GM10847 (cell line): ENCODE data around the gene SMAD3.

Experiments
- POLR2A ChIP-seq: IDR thresholded peaks from 2 replicates; pipeline ENCODE4 v1.6.1; 2011; ENCODE audit not compliant: insufficient read length; ENCODE audit errors: extremely low read depth

Gene SMAD3

DNA sequence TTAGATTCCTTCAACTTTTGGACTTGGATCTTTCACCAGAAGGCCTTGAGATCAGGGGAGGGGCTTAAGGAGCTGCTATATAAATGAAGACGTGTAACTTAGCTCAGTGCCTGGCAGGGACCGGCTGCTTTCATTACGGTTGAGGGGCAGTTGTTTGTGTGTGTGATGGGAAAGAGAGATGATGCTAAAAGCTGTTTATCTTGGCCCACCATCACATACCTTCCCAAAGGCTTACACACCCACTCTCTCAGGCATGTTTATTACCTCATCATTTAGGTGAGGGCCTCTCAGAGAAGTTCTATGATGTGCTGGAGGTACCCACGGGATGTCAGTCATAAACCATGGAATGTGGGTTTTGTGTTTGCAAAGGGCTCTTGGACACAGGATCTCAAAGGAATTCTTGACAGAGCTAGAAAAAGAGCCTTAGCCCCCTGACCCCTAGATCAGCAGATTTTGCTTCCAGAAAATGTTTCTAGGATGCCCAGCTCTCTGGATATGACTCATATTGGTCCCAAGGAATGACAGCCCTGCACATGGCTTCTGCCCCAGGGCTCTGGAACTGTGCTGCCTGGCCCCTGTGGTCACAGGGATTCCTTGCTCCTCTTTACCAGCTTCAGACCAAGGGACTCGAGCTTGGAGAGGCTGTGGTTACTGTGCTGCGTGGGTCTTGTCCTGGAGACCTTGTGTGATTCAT lies 15.9 kb upstream of the SMAD3 start:
- no peak for TF ChIP-seq POLR2A

- TF ChIP-seq POLR2A, result no peak
These were observed 15.3 kb upstream of the SMAD3 start for GRCh38 chr15:67050062-67050461.

- no peak for TF ChIP-seq POLR2A
These were observed 14.8 kb upstream of the SMAD3 start for GRCh38 chr15:67050522-67051087.

- TF ChIP-seq POLR2A, result no peak
These were observed 14.0 kb upstream of the SMAD3 start for GRCh38 chr15:67051088-67052045.

DNA sequence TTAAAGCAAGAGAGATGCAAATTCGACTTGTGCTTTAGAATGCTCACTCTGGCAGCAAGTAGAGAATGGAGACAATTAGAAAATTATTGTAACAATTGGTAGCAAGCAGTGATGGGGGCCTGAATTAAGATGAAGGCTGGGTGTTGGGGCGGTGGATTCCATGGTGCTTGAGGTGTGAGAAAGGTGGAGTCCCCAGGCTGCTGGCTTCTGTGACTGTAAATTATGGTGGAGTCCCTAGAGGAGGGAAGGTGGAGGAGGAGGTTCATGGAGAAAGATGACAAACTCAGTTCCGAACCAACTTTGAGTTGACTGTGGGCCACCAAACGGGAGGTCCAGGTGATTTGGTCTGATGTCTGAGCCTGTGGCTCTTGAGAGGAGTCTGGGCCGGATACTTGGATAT lies 10.7 kb upstream of the SMAD3 start:
- TF ChIP-seq POLR2A, result no peak

DNA sequence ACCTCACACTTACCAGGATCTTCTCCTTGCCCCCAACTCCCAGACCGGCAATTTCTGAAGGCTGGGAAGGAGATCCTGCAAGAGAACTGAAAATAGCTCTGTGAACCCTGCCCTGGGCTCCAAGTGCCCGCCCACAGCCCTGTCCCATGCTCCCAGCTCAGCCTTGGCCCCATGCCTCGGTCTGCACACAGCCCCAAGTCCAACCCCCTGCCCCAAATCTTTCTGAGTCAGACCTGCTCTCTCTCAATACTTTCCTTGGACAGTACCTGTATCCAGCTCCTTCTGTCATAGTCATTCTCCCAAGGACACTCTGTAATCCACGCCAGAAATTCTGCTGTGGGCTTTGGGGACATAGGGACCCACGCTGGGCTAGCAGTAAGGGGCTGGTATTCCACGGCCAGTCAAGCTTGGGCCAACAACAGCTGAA lies 6.3 kb upstream of the SMAD3 start:
- TF ChIP-seq POLR2A, result no peak

DNA sequence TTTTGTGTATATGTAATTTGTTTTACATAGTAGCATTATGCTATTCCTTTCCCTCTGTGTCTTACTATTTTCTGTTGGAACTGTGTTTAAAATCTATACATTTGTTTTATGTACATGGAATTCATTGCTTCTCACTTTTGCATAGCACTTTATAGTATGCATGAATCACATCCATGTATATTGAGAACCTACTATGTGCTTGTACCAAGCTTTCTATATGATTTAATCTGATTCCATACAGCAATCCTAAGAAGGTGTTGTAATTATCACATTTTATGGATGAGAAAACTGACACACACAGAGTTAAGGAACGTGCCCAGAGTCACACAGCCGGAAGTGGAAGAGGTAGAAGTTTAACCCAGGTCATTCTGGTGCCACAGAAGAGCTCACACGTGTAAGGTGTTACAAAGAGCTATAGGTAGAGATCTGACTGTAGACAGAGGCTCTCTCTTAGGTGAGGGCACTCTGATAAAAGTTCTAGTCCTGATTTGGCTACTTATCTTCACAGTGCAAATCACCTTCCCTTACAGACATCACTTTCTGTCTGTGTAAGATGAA lies 3.5 kb upstream of the SMAD3 start:
- no peak for TF ChIP-seq POLR2A

- no peak for TF ChIP-seq POLR2A
These were observed 2.9 kb upstream of the SMAD3 start for GRCh38 chr15:67062369-67062985.

GRCh38 chr15:67063689-67064606 lies 1.5 kb upstream of the SMAD3 start:
- TF ChIP-seq POLR2A, result no peak

DNA sequence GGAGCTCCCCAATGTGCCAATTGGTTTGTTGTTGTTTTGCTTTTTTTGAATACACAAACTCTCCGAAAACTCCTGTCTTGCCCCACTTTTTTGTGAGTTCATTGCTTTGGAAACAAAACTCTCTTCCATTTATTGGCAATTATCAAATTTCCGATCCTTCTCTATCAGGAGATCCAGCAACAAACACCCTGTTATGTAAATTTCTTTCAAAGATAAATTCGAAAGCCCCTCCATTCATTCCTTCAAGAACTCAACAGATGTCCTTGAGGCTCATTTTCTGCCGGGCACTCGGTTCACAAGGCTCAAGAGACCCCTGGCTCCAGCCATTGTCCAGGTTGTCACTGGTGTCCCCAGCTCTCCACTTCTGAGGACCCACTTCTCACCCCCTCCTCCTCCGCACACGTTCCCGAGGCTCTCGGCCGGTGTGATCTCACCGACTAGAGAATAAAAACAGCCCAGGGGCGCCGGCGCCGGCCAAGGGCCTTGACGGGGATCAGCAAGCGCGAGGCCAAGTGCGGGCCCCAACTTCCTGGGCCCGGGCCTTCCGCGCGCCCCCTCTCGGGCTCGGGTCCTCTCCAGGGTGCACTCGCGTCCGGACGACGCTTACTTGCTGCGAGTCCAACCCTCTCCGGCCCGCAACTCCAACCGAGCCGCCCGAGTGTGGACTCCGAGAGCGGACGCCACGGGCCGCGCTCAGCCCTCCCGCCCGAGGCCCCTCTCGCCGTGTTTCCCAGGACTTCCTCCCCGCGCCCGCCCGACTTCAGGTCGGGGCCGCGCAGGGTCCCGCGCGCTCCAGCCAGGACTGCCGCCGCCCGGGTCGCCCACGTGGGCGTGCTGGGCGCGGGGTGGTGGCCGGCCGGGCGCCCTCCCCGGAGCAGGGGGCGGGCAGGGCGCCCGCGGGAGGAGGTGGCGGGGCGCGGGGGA lies 533 bp upstream of the SMAD3 start:
- TF ChIP-seq POLR2A, result no peak

DNA sequence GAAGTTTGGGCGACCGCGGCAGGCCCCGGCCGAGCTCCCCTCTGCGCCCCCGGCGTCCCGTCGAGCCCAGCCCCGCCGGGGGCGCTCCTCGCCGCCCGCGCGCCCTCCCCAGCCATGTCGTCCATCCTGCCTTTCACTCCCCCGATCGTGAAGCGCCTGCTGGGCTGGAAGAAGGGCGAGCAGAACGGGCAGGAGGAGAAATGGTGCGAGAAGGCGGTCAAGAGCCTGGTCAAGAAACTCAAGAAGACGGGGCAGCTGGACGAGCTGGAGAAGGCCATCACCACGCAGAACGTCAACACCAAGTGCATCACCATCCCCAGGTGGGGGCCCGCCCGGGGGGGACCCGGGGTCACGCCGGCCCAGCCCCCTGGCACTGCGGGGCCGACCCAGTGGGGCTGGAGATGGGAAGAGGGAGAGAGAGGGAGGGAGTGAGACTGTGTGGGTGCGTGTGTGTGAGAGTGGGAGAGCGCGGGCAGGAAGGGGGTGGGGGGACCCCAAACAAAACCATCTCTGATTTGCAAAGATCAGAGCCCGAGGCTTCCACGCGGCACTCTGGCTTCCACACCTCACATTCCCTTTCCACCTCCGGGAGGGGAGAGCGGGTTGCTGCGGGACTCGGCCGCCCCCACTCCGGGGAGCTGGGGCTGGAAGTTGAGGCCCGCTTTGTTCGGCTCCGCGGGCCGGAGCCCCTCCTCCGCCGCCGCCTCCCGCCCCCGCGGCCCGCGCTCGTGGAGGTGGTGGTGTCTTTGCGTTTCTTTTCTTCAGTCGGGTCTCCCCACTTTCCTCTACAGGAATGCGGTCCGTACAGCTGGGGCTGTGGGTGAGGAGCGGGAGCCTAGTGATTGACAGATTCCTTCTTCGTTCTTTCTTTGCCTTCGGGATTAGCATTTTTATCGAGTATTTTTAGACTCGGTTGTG lies 898 bp downstream of the SMAD3 start:
- TF ChIP-seq POLR2A, result no peak
